Muscle layer of colon (tissue), 2 donors: ENCODE results near the gene CDH22.

Experiments used
- H3K27ac ChIP-seq: one replicate; pipeline ENCODE4 v1.7.0; 2013; ENCODE audit warnings: low read depth, mild to moderate bottlenecking, low read length, moderate library complexity
- H3K27me3 ChIP-seq, 2 donors: one replicate each; pipeline ENCODE4 v1.7.0; 2013; ENCODE audit warnings: low read length in 2 of 2, mild to moderate bottlenecking in 2 of 2; ENCODE audit not compliant: insufficient read depth in 2 of 2, control insufficient read depth in 1 of 2
- H3K36me3 ChIP-seq: one replicate; pipeline ENCODE4 v1.7.0; 2013; ENCODE audit warnings: mild to moderate bottlenecking, low read length; ENCODE audit not compliant: insufficient read depth
- H3K4me1 ChIP-seq: one replicate; pipeline ENCODE4 v1.7.0; 2013; ENCODE audit warnings: mild to moderate bottlenecking, low read length; ENCODE audit not compliant: insufficient read depth
- H3K4me3 ChIP-seq, 2 donors: one replicate each; pipeline ENCODE4 v1.7.0; 2013; ENCODE audit warnings: low read length in 2 of 2, low read depth in 1 of 2, mild to moderate bottlenecking in 1 of 2, moderate library complexity in 1 of 2
- H3K9ac ChIP-seq: one replicate; pipeline ENCODE4 v1.7.0; 2013; ENCODE audit warnings: low read length
- H3K9me3 ChIP-seq: one replicate; pipeline ENCODE4 v1.7.0; 2013; ENCODE audit warnings: mild to moderate bottlenecking, low read length
- donor health status: abdominal sarcoma.
- donor health status: Adenocarcinoma of cecum.

CDH22 gene

DNA sequence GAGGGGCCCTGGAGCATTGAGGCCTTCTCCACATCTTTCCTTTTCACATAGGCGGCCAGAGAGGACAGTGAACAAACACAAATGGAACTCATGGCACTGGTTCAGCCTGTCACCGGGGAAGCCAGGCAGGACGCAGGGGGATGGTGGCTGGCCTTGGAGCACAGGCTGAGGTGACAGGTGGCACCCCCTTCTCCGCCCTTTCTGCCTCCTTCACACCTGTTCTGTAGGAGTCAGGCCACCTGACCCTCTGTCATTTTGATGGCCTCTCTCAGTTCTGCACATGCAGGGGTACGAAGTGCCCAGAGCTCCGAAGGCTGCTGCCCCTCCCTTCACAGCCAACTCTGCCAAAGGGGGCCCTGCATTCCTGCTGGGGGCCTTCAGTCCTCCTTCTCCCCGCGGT is 129.4 kb downstream of the CDH22 start:
- Histone ChIP-seq H3K27me3 (peaks cover 16 to 49% of the 10 kb centered on the region in 2 donors), H3K27ac (no peak overlapping the region), H3K9me3 (no peaks in the 10 kb centered on the region), H3K36me3 (no peaks in the 10 kb centered on the region), H3K4me3 (no peak overlapping the region), H3K4me1 (no peaks in the 10 kb centered on the region), H3K9ac (no peak overlapping the region)

DNA sequence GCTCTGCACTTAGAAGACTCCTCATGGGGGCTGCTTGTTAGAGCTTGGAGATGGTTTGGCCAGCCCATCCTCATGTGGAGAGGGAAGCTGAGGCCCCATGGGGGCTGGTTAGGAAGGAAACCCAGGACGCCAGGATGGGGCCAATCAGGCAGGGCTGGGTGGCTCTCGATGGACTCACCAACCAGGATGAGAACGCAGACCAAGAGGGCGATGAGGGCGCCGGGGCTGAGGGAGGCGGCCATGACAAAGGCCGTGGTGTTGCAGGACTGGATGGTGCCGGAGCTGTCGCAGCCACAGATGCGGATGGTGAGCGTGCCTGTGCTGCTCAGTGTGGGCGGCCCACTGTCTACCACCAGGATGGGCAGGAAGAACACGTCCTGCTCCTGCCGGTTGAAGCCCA is 130.5 kb downstream of the CDH22 start:
- no peak overlapping the region for H3K27ac ChIP-seq
- H3K4me1 ChIP-seq = no peaks in the 10 kb centered on the region
- H3K4me3 ChIP-seq = no peak overlapping the region
- H3K9me3 ChIP-seq = no peaks in the 10 kb centered on the region
- peaks cover 25 to 60% of the 10 kb centered on the region in 2 donors for H3K27me3 ChIP-seq
- no peaks in the 10 kb centered on the region for H3K36me3 ChIP-seq
- no peak overlapping the region for H3K9ac ChIP-seq

DNA sequence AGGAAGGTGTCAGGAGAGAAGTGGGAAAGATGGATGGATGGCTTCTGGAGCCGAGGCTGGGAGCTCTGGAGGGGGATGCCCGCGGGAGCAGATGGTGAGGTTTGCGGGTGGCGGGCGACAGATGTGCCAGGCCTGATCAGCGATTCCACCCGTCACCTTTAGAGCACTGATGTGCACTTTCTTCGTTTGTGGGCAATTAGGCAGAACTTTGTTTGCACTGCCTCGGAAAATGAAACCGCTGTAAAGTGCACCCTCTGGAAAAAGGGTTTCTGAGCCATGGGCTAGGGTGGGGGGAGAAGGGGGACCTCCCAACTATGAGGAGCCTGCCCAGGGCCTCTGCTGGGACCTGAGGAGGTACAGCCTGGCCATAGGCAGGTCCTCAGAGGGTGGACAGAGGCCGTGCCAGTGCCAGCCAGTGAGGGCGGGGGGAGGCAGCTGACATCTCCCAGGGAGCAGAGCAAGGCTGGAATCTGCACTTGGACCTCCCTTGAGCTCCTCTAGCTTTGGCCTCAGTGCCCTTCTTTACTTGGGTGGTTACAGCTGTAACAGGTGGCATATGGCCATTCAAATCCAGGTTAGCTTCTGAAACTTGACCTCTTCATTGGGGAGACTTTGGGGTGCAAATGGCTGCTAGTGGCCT is 131.4 kb downstream of the CDH22 start:
- Histone ChIP-seq H3K27me3 (peaks cover 27 to 64% of the 10 kb centered on the region in 2 donors), H3K36me3 (no peaks in the 10 kb centered on the region), H3K9ac (no peak overlapping the region), H3K4me3 (no peak overlapping the region), H3K9me3 (no peaks in the 10 kb centered on the region), H3K27ac (no peak overlapping the region), H3K4me1 (no peaks in the 10 kb centered on the region)

DNA sequence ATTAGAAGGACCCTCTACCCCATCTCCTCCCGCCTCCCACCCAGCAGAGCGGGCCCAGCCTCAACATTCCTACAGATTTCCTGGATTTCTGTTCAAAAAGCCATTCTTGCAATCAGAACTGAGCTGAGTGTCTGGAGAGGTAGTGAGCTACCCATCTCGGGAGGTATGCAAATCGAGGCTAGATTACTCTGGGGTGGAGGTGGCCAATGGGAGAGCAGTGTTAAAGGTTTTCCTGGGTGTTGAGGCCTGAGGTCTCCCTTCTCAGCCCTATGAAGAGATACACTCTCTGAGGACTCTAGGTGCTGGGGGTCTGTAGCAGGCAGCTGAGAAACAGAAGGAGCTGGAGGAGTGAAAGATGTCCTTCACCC is 133.2 kb downstream of the CDH22 start:
- Histone ChIP-seq H3K27me3 (peaks cover 27 to 62% of the 10 kb centered on the region in 2 donors), H3K9ac (no peak overlapping the region), H3K36me3 (no peaks in the 10 kb centered on the region), H3K4me3 (no peak overlapping the region), H3K27ac (no peak overlapping the region), H3K9me3 (no peaks in the 10 kb centered on the region), H3K4me1 (no peaks in the 10 kb centered on the region)

DNA sequence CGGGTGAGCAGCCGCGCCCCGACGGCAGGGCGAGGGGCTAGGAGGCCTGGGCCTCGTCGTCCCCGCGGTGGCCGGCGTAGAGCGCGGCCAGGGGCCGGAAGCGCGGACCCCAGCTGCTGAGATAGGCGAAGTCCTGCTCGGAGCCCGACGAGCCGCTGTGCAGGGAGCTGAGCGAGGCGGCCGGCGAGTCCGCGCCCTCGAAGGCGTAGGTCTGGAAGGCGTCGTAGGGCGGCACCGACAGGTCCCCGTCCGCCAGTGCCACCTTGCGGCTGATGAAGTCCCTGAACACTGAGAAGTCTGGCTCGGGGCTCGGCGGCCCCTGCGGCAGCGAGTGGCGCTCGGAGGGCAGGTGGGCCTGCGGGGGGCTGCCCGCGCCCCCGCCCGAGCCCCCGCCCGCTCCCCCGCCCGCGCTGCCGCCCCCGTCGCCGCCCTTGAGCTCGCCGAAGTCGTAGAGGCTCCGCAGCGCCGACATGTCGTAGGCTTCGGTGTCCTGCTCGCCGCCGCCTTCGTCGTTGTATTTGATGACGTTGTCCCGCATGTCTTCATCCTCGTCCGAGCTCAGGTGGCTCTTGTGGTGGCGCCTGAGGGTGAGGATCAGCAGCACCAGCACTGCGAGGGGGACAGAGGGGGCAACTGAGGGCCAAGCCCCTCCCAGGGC is 133.7 kb downstream of the CDH22 start:
- Histone ChIP-seq H3K9me3 (no peaks in the 10 kb centered on the region), H3K4me3 (no peak overlapping the region), H3K27ac (no peak overlapping the region), H3K27me3 (peaks cover 27 to 57% of the 10 kb centered on the region in 2 donors), H3K4me1 (no peaks in the 10 kb centered on the region), H3K9ac (no peak overlapping the region), H3K36me3 (no peaks in the 10 kb centered on the region)

DNA sequence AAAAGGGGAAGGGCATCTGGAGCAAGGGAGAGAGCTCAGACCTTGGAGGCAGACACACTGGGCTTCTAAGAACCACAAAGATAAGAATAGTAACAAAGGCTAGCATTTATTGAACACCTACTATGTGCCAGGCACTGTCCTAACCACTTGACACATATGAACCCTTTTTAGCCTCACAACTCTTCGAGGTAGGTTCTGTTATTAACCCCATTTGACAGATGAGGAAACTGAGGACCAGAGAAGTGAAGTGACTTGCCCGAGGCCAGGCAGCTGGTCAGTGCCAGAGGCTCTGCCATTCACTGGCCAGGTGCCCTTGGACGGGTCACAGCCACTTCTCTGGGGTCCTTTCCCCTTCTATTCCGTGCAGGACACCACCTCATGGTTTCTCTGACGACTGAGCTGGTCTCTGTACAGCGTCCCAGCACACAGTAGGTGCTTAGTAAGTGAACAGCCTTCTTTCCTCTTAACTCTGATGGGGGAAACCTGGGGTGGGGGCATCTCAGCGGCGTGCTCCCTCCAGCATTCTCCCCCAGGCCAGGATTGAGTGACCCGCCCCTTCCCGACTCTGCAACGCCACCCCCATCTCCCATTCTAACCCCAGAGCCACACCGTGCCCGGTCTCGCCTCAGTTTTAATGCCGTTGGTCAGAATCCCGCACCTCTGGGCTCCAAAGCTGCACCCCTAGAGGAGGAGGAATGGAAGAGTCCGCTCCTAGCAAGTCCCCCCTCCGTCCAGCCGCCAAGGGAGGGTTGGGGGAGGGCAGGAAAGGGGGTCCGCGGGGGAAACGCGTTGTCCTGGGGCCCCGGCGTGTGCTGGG is 134.4 kb downstream of the CDH22 start:
- Histone ChIP-seq H3K4me1 (no peaks in the 10 kb centered on the region), H3K9me3 (no peaks in the 10 kb centered on the region), H3K27ac (no peak overlapping the region), H3K9ac (no peak overlapping the region), H3K4me3 (no peak overlapping the region), H3K27me3 (peaks cover 27 to 51% of the 10 kb centered on the region in 2 donors), H3K36me3 (no peaks in the 10 kb centered on the region)

DNA sequence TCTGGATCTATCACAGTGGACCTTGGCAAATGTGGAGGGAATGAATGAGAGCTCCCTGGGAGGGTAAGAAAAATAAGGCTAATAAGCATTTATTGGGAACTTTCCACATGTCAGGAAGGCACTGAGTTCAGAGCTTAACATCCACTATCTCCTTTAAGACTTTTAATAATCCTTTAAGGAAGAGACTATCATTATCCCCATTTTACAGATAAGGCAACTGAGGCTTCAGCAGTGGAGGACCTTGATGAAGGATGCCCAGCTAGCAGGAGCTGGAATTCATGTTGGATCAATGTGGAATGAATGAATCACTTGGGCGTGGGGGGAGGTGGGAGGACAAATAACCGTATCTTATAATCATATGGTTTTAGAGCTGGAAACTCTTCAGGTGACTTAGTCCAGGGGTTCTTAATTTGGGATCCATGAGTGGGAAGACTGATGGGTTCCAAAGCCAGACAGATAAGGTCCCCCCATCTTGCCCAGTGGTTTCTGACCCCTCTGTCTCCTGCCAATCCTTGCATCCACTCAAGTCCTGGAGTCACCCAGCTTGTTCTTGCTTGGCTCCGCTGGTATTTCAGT is 135.2 kb downstream of the CDH22 start:
- Histone ChIP-seq H3K27ac (no peak overlapping the region), H3K4me1 (no peaks in the 10 kb centered on the region), H3K4me3 (no peak overlapping the region), H3K9ac (no peak overlapping the region), H3K36me3 (no peaks in the 10 kb centered on the region), H3K9me3 (no peaks in the 10 kb centered on the region), H3K27me3 (peaks cover 27 to 52% of the 10 kb centered on the region in 2 donors)

DNA sequence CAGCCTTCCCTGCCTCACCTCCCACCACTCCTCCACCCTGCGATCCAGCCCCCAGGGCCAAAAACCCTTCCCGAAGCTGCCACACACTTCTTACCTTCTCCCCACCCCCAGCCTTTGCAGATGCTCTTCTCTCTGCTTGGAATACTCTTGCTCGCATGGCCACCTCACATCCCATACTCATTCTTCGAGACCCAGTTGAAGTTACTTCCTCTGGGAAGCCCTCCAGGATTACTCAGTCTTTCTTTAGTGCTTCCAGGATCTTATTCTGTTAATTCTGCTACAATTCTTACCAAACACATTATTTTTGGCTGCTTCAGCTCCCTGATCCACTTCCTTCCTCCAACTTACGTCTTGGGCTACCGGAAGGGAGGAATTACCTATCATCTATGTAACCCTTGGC is 135.8 kb downstream of the CDH22 start:
- no peaks in the 10 kb centered on the region for H3K36me3 ChIP-seq
- H3K27me3 ChIP-seq = peaks cover 27 to 56% of the 10 kb centered on the region in 2 donors

DNA sequence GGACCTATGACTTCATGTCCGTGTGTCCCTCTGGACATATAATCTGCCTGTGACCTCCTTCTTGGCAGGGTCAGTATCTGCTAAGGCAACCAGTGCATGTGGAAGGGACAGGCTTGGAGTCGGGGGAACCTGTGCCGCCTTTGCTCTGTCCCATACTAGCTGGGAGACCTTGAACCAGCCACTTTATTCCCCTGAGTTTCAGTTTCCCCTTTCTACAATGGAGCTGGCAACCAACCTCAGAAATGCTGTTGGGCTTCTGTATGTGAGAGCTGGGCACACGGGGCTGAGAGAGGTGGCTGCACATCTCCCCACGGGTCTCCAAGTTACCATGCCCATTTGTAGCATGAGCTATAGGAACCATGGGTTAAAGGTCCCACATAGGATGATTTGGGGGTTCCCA is 136.4 kb downstream of the CDH22 start:
- no peaks in the 10 kb centered on the region for H3K9me3 ChIP-seq
- no peak overlapping the region for H3K9ac ChIP-seq
- H3K27ac ChIP-seq = no peak overlapping the region
- H3K4me3 ChIP-seq = no peak overlapping the region
- H3K27me3 ChIP-seq = peaks cover 27 to 56% of the 10 kb centered on the region in 2 donors
- no peaks in the 10 kb centered on the region for H3K36me3 ChIP-seq
- no peaks in the 10 kb centered on the region for H3K4me1 ChIP-seq

More for the DNA sequence above, 135.8 kb downstream of the CDH22 start:
- Histone ChIP-seq H3K4me3 (no peak overlapping the region), H3K4me1 (no peaks in the 10 kb centered on the region), H3K27ac (no peak overlapping the region), H3K9ac (no peak overlapping the region), H3K9me3 (no peaks in the 10 kb centered on the region)

DNA sequence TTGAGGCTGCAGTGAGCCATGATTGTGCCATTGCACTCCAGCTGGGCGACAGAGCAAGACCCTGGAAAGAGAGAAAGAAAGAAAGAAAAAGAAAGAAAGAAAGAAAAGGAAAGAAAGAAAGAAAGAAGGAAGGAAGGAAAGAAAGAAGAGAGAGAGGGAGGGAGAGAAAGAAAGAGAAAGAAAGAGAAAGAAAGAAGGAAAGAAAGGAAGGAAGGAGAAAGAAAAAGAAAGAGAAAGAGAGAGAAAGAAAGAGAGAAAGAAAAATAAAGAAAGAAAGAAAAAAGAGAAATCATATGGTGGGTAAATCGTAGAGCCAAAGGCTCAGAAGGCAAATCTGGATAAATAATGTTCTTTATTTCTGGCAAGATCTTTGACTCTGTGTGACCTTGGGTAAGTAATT is 136.8 kb downstream of the CDH22 start:
- no peaks in the 10 kb centered on the region for H3K9me3 ChIP-seq
- no peak overlapping the region for H3K4me3 ChIP-seq
- H3K27ac ChIP-seq = no peak overlapping the region
- H3K36me3 ChIP-seq = no peaks in the 10 kb centered on the region
- H3K4me1 ChIP-seq = no peaks in the 10 kb centered on the region
- H3K27me3 ChIP-seq = peaks cover 26 to 52% of the 10 kb centered on the region in 2 donors
- no peak overlapping the region for H3K9ac ChIP-seq
